ENCODE measurements around the gene AREG. TPM values are rescaled to one million over a fixed set of nuclear protein-coding genes. Genes with fewer than 3 reads are reported as not detected.
A peak's percentile ranks its signal among the peaks of the same experiment; 100 is the strongest.

Gene AREG
- total and polyA plus RNA-seq, 2 experiments from 2014 or later, result 0.45 TPM; not detected in 1

DNA sequence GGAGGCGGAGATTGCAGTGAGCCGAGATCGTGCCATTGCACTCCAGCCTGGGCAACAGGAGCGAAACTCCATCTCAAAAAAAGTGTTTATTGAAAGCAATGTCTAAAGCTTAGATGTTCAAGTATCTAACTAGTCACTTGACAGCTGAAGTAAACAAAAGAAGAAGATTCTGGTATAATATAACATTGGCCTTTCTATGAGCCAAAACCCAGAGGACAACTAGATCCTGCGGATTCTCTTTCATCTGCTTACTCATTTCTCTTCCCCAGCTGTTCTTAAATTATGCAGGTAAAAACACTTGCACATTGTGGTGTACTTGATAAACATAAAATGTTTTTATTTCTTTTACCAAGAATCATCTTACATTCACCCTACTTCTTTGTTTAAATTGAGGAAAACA is 24.1 kb upstream of the AREG start:
- Histone ChIP-seq H3K36me3 (ENCODE audit: insufficient read depth) (no peaks in the 10 kb centered on the region), H4K20me1 (replicated peaks; ENCODE audit: insufficient read depth) (no peaks in the 10 kb centered on the region), H3K4me2 (no peak overlapping the region), H3K9me2 (ENCODE audit: insufficient read depth) (no peaks in the 10 kb centered on the region), H3F3A (replicated peaks; ENCODE audit: low read depth) (no peaks in the 10 kb centered on the region), H3K4me1 (ENCODE audit: insufficient read depth) (peaks cover 10% of the 10 kb centered on the region; the same call in 1 of the 2 replicates), H3K79me2 (replicated peaks; ENCODE audit: insufficient read depth) (no peaks in the 10 kb centered on the region), H2AFZ (no peak overlapping the region), H3K27ac (ENCODE audit: low read depth) (no peak overlapping the region), H3K4me3 (no peak overlapping the region), H3K27me3 (ENCODE audit: insufficient read depth) (no peaks in the 10 kb centered on the region)
- Mint-ChIP-seq H3K9me3 (peaks cover 10% of the 10 kb centered on the region; the same call in 2 of the 3 replicates), H3K27ac (no peak overlapping the region), H3K4me1 (peaks cover 9% of the 10 kb centered on the region), H3K27me3 (ENCODE audit: insufficient read depth, low read depth, poor library complexity) (no peaks in the 10 kb centered on the region), H3K4me3 (no peak overlapping the region), H3K36me3 (ENCODE audit: low read depth) (peaks cover 6% of the 10 kb centered on the region; the same call in 2 of the 3 replicates)
- ATAC-seq (no peak), DNase-seq (ENCODE audit: low spot score) (no peak)
- TF ChIP-seq STAT1 (IDR thresholded peaks at IDR 0.05; ENCODE audit: unreplicated experiment), result no peak
- no peak for TF ChIP-seq EZH2phosphoT487 (IDR thresholded peaks at IDR 0.05; ENCODE audit: unreplicated experiment)
- no peak for TF ChIP-seq EZH2 (IDR thresholded peaks at IDR 0.05; ENCODE audit: low read depth, unreplicated experiment)
- TF ChIP-seq NANOG (IDR thresholded peaks at IDR 0.05; ENCODE audit: borderline replicate concordance), result no peak
- TF ChIP-seq, protein P1, sequence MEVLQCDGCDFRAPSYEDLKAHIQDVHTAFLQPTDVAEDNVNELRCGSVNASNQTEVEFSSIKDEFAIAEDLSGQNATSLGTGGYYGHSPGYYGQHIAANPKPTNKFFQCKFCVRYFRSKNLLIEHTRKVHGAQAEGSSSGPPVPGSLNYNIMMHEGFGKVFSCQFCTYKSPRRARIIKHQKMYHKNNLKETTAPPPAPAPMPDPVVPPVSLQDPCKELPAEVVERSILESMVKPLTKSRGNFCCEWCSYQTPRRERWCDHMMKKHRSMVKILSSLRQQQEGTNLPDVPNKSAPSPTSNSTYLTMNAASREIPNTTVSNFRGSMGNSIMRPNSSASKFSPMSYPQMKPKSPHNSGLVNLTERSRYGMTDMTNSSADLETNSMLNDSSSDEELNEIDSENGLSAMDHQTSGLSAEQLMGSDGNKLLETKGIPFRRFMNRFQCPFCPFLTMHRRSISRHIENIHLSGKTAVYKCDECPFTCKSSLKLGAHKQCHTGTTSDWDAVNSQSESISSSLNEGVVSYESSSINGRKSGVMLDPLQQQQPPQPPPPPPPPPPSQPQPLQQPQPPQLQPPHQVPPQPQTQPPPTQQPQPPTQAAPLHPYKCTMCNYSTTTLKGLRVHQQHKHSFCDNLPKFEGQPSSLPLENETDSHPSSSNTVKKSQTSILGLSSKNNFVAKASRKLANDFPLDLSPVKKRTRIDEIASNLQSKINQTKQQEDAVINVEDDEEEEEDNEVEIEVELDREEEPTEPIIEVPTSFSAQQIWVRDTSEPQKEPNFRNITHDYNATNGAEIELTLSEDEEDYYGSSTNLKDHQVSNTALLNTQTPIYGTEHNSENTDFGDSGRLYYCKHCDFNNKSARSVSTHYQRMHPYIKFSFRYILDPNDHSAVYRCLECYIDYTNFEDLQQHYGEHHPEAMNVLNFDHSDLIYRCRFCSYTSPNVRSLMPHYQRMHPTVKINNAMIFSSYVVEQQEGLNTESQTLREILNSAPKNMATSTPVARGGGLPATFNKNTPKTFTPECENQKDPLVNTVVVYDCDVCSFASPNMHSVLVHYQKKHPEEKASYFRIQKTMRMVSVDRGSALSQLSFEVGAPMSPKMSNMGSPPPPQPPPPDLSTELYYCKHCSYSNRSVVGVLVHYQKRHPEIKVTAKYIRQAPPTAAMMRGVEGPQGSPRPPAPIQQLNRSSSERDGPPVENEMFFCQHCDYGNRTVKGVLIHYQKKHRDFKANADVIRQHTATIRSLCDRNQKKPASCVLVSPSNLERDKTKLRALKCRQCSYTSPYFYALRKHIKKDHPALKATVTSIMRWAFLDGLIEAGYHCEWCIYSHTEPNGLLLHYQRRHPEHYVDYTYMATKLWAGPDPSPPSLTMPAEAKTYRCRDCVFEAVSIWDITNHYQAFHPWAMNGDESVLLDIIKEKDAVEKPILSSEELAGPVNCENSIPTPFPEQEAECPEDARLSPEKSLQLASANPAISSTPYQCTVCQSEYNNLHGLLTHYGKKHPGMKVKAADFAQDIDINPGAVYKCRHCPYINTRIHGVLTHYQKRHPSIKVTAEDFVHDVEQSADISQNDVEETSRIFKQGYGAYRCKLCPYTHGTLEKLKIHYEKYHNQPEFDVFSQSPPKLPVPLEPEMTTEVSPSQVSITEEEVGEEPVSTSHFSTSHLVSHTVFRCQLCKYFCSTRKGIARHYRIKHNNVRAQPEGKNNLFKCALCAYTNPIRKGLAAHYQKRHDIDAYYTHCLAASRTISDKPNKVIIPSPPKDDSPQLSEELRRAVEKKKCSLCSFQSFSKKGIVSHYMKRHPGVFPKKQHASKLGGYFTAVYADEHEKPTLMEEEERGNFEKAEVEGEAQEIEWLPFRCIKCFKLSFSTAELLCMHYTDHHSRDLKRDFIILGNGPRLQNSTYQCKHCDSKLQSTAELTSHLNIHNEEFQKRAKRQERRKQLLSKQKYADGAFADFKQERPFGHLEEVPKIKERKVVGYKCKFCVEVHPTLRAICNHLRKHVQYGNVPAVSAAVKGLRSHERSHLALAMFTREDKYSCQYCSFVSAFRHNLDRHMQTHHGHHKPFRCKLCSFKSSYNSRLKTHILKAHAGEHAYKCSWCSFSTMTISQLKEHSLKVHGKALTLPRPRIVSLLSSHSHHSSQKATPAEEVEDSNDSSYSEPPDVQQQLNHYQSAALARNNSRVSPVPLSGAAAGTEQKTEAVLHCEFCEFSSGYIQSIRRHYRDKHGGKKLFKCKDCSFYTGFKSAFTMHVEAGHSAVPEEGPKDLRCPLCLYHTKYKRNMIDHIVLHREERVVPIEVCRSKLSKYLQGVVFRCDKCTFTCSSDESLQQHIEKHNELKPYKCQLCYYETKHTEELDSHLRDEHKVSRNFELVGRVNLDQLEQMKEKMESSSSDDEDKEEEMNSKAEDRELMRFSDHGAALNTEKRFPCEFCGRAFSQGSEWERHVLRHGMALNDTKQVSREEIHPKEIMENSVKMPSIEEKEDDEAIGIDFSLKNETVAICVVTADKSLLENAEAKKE (CRISPR knock-in tag; IDR thresholded peaks at IDR 0.05), result no peak

DNA sequence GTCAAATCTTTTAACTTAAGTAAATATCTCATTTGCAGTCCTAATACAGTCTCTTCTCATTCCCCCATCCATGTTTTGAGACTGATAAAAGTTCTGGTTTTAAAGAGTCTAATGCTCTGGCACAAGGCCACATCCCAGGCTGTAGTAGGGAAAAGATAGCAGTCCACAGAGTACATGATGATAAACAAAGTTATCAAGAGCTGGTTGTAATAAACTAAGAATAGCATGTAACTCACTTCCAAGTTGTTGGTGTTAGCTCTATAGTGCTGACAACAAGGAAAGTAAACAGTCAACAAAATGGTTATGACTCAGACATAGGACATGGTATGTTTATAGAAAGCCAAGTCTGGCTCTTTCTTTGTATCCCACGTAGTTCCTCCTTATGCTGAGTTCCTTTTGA is 21.8 kb upstream of the AREG start:
- TF ChIP-seq STAT1 (IDR thresholded peaks at IDR 0.05; ENCODE audit: unreplicated experiment), result no peak
- no peak for TF ChIP-seq ZNF331 (CRISPR knock-in tag; IDR thresholded peaks at IDR 0.05; ENCODE audit: low read depth)
- no peak for TF ChIP-seq ZNF114 (CRISPR knock-in tag; IDR thresholded peaks at IDR 0.05)
- TF ChIP-seq NANOG (IDR thresholded peaks at IDR 0.05; ENCODE audit: borderline replicate concordance), result no peak
- TF ChIP-seq ETS1 (IDR thresholded peaks at IDR 0.05), result no peak
- no peak for TF ChIP-seq CREB1 (CRISPR knock-in tag; IDR thresholded peaks at IDR 0.05; ENCODE audit: low read depth)
- no peak for TF ChIP-seq POLR2AphosphoS5 (IDR thresholded peaks at IDR 0.05; ENCODE audit: low read depth)
- TF ChIP-seq EZH2phosphoT487 (IDR thresholded peaks at IDR 0.05; ENCODE audit: unreplicated experiment), result no peak
- no peak for TF ChIP-seq JUNB (IDR thresholded peaks at IDR 0.05; ENCODE audit: unreplicated experiment)
- no peak overlapping the region for H2AFZ ChIP-seq
- Mint-ChIP-seq H3K4me1 (peaks cover 9% of the 10 kb centered on the region), H3K27me3 (ENCODE audit: insufficient read depth, low read depth, poor library complexity) (no peaks in the 10 kb centered on the region), H3K27ac (no peak overlapping the region), H3K4me3 (no peak overlapping the region), H3K36me3 (ENCODE audit: low read depth) (peaks cover 6% of the 10 kb centered on the region; the same call in 2 of the 3 replicates), H3K9me3 (peaks cover 10% of the 10 kb centered on the region; the same call in 2 of the 3 replicates)
- no peaks in the 10 kb centered on the region for H4K20me1 ChIP-seq (replicated peaks; ENCODE audit: insufficient read depth)
- H3K4me2 ChIP-seq, result 0 out of 2 replicates have a peak overlapping the region, but pooled peaks have one; percentile 10
- no peak overlapping the region for H3K4me3 ChIP-seq
- ATAC-seq (no peak), DNase-seq (ENCODE audit: low spot score) (no peak)
- H3F3A ChIP-seq (replicated peaks; ENCODE audit: low read depth), result no peaks in the 10 kb centered on the region
- H3K27me3 ChIP-seq (ENCODE audit: insufficient read depth), result no peaks in the 10 kb centered on the region
- H3K79me2 ChIP-seq (replicated peaks; ENCODE audit: insufficient read depth), result no peaks in the 10 kb centered on the region
- H3K4me1 ChIP-seq (ENCODE audit: insufficient read depth), result peaks cover 10% of the 10 kb centered on the region; the same call in 1 of the 2 replicates
- no peaks in the 10 kb centered on the region for H3K36me3 ChIP-seq (ENCODE audit: insufficient read depth)
- H3K9me2 ChIP-seq (ENCODE audit: insufficient read depth), result no peaks in the 10 kb centered on the region
- H3K27ac ChIP-seq (ENCODE audit: low read depth), result no peak overlapping the region
